Liver (tissue), 9 donors: ENCODE measurements around the gene HTR3A. TPM values are rescaled to one million over a fixed set of nuclear protein-coding genes. Genes with fewer than 3 reads are reported as not detected.

Experiments
- DNase-seq: peaks from one replicate; pipeline ENCODE4 v3.0.0-alpha.2; 2017; ENCODE audit warnings: low spot score
- H3K27ac ChIP-seq, 2 donors: one replicate each; pipeline ENCODE4 v1.7.0; 2013; ENCODE audit warnings: inconsistent platforms in 2 of 2, low read length in 2 of 2, control low read depth in 1 of 2, low read depth in 1 of 2, mild to moderate bottlenecking in 1 of 2
- H3K27me3 ChIP-seq, 4 donors: one replicate each; pipeline versions ENCODE4 v1.6.1 to v1.7.0; 2013; ENCODE audit warnings: low read length in 3 of 4, inconsistent platforms in 1 of 4, mild to moderate bottlenecking in 1 of 4, moderate library complexity in 1 of 4; ENCODE audit not compliant: control insufficient read depth in 4 of 4, insufficient read depth in 4 of 4
- H3K36me3 ChIP-seq, 4 donors: one replicate each; pipeline versions ENCODE4 v1.6.1 to v1.7.0; 2013; ENCODE audit warnings: low read length in 3 of 4, mild to moderate bottlenecking in 3 of 4, low read depth in 1 of 4, moderate library complexity in 1 of 4; ENCODE audit not compliant: control insufficient read depth in 4 of 4, insufficient read depth in 3 of 4
- H3K4me1 ChIP-seq, 4 donors: one replicate each; pipeline versions ENCODE4 v1.6.1 to v1.7.0; 2013; ENCODE audit warnings: low read length in 3 of 4, mild to moderate bottlenecking in 3 of 4, moderate library complexity in 1 of 4; ENCODE audit not compliant: control insufficient read depth in 4 of 4, insufficient read depth in 4 of 4
- H3K4me3 ChIP-seq, 3 donors: one replicate each; pipeline versions ENCODE4 v1.6.1 to v1.7.0; 2013; ENCODE audit warnings: low read length in 3 of 3, control low read depth in 1 of 3, low read depth in 1 of 3, mild to moderate bottlenecking in 1 of 3
- H3K9ac ChIP-seq, 2 donors: one replicate each; pipeline ENCODE4 v1.7.0; 2013; ENCODE audit warnings: low read length in 2 of 2, mild to moderate bottlenecking in 2 of 2, moderate library complexity in 2 of 2, control low read depth in 1 of 2, low read depth in 1 of 2
- H3K9me3 ChIP-seq, 4 donors: one replicate each; pipeline versions ENCODE4 v1.6.1 to v1.7.0; 2013; ENCODE audit warnings: low read length in 3 of 4; ENCODE audit not compliant: control insufficient read depth in 4 of 4
- EGR1 ChIP-seq, 2 donors: IDR thresholded peaks; 2 replicates each; pipeline ENCODE4 v1.6.1; 2016 to 2018; ENCODE audit warnings: antibody characterized with exemption in 2 of 2, low read depth in 2 of 2
- FOXA1 ChIP-seq: IDR thresholded peaks from 2 replicates; pipeline ENCODE4 v1.6.1; 2016; ENCODE audit warnings: antibody characterized with exemption
- FOXA2 ChIP-seq: IDR thresholded peaks from 2 replicates; pipeline ENCODE4 v1.6.1; 2016; ENCODE audit warnings: antibody characterized with exemption
- HNF4A ChIP-seq, 2 donors: conservative IDR thresholded peaks; 2 replicates each; pipeline ENCODE4 v1.6.1; 2016; ENCODE audit warnings: antibody characterized with exemption in 2 of 2, mild to moderate bottlenecking in 2 of 2
- HNF4G ChIP-seq: IDR thresholded peaks from 2 replicates; pipeline ENCODE4 v1.6.1; 2016; ENCODE audit warnings: antibody characterized with exemption
- NR2F2 ChIP-seq: IDR thresholded peaks from 2 replicates; pipeline ENCODE4 v1.6.1; 2016; ENCODE audit warnings: antibody characterized with exemption
- RXRA ChIP-seq, 2 donors: IDR thresholded peaks; 2 replicates each; pipeline ENCODE4 v1.6.1; 2017 to 2018; ENCODE audit warnings: antibody characterized with exemption in 2 of 2, mild to moderate bottlenecking in 1 of 2
- SP1 ChIP-seq: IDR thresholded peaks from 2 replicates; pipeline ENCODE4 v1.6.1; 2018; ENCODE audit warnings: antibody characterized with exemption, mild to moderate bottlenecking
- TAF1 ChIP-seq: conservative IDR thresholded peaks from 2 replicates; pipeline ENCODE4 v1.6.1; 2016; ENCODE audit warnings: antibody characterized with exemption, mild to moderate bottlenecking
- WGBS: extraction: QIAGEN DNeasy Blood & Tissue Kit; methylation state at CpG from one replicate; pipeline ENCODE4 v1.1.7; 2013; 5-methylcytosine and 5-hydroxymethylcytosine counted together
- polyA plus RNA-seq, 2 donors: library from polyadenylated mRNA; stranded (reverse) in 1 of 2; unstranded in 1 of 2; fragments of 200-250 nt in 1 of 2; fragments of >200 nt in 1 of 2; fragmentation: Nextera tagmentation in 1 of 2; extraction: Ambion mirVana in 1 of 2; gene quantifications; one replicate each; pipeline versions ENCODE4 v1.2.1 to v1.2.3, GENCODE V29; 2013 to 2015
- total RNA-seq, 2 donors: library from RNA; depleted of rRNA; stranded (reverse); fragments of >200 nt; gene quantifications; one replicate each; pipeline ENCODE4 v1.2.3, GENCODE V29; 2014
- TF ChIP-seq, protein P1 (sequence below): fragments of 150-350 bp; IDR thresholded peaks from 2 replicates; pipeline ENCODE4 v1.5.1; 2017; ENCODE audit warnings: improper control_type of control experiment, low read depth, low read length; ENCODE audit not compliant: missing input control
- TF ChIP-seq, protein P2 (sequence below): IDR thresholded peaks from 2 replicates; pipeline ENCODE4 v1.6.1; 2016; ENCODE audit warnings: antibody characterized with exemption
- donor health status: healthy.
- donor health status: healthy.
- donor health status: healthy.
- donor health status: healthy.
- donor health status: healthy.

The HTR3A gene
- total and polyA plus RNA-seq, 4 donors: not detected

DNA sequence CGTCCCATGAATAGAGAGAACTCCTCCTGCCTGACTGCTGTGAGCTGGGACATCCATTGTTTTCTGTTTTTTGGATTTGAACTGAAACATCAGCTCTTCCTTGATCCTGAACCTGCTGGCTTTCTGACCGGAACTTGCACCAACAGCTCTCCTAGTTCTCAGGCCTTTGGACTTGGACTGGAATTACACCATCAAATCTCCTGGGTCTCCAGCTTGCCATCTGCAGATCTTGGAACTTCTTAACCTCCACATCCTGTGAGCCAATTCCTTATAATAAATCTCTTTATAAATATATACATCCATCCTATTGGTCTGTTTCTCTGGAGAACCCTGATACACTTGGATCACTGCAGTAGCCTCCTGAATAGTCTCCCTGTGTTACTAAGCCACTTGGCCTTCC, 42.1 kb downstream of the HTR3A start:
- H3K4me3 ChIP-seq: no peak overlapping the region
- H3K9ac ChIP-seq: no peak overlapping the region
- WGBS: 95% methylated on average over 2 of the region's 2 CpGs
- TF ChIP-seq NR2F2: no peak
- no peak overlapping the region for H3K27ac ChIP-seq
- no peaks in the 10 kb centered on the region for H3K4me1 ChIP-seq
- DNase-seq: no peak
- no peaks in the 10 kb centered on the region for H3K36me3 ChIP-seq
- peaks cover 0 to 4% (median 0%) of the 10 kb centered on the region in 4 donors for H3K27me3 ChIP-seq
- H3K9me3 ChIP-seq: no peaks in the 10 kb centered on the region

DNA sequence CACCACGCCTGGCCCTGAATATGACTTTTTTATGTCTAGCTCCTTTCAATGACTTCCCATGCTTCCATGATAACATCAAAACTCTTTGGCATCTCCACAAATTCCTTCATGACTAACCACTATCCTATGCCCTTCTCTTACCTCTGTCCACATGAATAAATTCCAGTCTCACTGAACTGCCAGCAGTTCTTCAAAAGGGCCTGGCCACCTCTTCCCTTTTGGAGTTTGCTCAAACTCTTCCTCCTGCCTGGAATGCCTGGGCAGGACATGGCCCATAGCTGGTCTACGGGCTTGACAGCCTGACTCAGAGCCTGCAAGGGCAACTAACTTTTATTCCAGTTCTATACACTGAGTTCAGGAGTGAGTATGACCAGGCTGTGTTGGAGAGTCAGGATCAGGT, 42.8 kb downstream of the HTR3A start:
- Histone ChIP-seq H3K9ac (no peak overlapping the region), H3K27me3 (no peaks in the 10 kb centered on the region), H3K9me3 (no peaks in the 10 kb centered on the region), H3K27ac (no peak overlapping the region), H3K4me1 (no peaks in the 10 kb centered on the region), H3K36me3 (no peaks in the 10 kb centered on the region), H3K4me3 (no peak overlapping the region)
- 49% methylated on average over 2 of the region's 2 CpGs for WGBS
- DNase-seq: no peak
- TF ChIP-seq, protein P1, sequence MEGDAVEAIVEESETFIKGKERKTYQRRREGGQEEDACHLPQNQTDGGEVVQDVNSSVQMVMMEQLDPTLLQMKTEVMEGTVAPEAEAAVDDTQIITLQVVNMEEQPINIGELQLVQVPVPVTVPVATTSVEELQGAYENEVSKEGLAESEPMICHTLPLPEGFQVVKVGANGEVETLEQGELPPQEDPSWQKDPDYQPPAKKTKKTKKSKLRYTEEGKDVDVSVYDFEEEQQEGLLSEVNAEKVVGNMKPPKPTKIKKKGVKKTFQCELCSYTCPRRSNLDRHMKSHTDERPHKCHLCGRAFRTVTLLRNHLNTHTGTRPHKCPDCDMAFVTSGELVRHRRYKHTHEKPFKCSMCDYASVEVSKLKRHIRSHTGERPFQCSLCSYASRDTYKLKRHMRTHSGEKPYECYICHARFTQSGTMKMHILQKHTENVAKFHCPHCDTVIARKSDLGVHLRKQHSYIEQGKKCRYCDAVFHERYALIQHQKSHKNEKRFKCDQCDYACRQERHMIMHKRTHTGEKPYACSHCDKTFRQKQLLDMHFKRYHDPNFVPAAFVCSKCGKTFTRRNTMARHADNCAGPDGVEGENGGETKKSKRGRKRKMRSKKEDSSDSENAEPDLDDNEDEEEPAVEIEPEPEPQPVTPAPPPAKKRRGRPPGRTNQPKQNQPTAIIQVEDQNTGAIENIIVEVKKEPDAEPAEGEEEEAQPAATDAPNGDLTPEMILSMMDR: no peak
- TF ChIP-seq FOXA1: no peak
- no peak for TF ChIP-seq HNF4G

GRCh38 chr11:114019046-114019445, 44.1 kb downstream of the HTR3A start:
- no peak overlapping the region for H3K4me3 ChIP-seq
- TF ChIP-seq SP1 (no peak), EGR1 (IDR thresholded peaks at IDR 0.05; ENCODE audit: low read depth in 2 of 2) (no peak), HNF4A (conservative IDR thresholded peaks at IDR 0.05) (no peak), FOXA2 (peak; percentile 10), TAF1 (no peak), RXRA (IDR thresholded peaks at IDR 0.05) (no peak), FOXA1 (no peak)
- TF ChIP-seq, protein P1: no peak
- TF ChIP-seq, protein P2, sequence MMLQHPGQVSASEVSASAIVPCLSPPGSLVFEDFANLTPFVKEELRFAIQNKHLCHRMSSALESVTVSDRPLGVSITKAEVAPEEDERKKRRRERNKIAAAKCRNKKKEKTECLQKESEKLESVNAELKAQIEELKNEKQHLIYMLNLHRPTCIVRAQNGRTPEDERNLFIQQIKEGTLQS: no peak
- H3K27me3 ChIP-seq: no peaks in the 10 kb centered on the region
- no peak for DNase-seq
- H3K9me3 ChIP-seq: no peaks in the 10 kb centered on the region
- no peak overlapping the region for H3K27ac ChIP-seq
- H3K9ac ChIP-seq: no peak overlapping the region
- H3K4me1 ChIP-seq: no peaks in the 10 kb centered on the region
- no peaks in the 10 kb centered on the region for H3K36me3 ChIP-seq
- WGBS: 60% methylated on average over 3 of the region's 3 CpGs
